Measurements from ENCODE around the gene INTS6. TPM values are rescaled to one million over a fixed set of nuclear protein-coding genes. Genes with fewer than 3 reads are reported as not detected.

Gene INTS6
- total RNA-seq, 1 donor from 2014 or later = 23.1 TPM

DNA sequence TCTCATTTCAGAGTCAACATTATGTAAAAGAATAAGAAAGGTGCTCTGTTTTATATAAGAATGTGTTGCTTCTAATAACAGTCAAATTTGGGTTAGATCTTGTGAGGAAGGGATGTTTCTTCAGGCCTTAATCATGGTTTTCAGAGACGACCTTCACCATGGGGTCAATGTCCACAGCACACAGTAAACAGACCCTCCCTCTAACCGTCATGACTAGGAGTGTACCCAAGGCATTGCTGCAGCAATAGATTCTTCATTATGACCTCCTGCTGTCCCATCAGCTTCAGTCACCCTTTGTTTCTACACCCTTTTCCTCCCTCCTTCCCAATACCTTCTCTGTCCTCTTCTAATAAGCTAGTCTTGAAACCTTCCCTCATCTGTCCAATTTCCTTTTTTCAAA lies 97.6 kb downstream of the INTS6 start:
- intact Hi-C loops (cut with micrococcal nuclease) = no loop called here
- DNase-seq = no peak

GRCh38 chr13:51349016-51349415 lies 103.8 kb downstream of the INTS6 start:
- Histone ChIP-seq H3K9me3 (replicated peaks) (no peaks in the 10 kb centered on the region), H3K27ac (replicated peaks) (no peak overlapping the region), H3K36me3 (no peaks in the 10 kb centered on the region), H3K4me1 (peaks cover 8% of the 10 kb centered on the region), H3K4me3 (no peak overlapping the region), H3K27me3 (ENCODE audit: low read depth) (no peaks in the 10 kb centered on the region)
- TF ChIP-seq, protein P1, sequence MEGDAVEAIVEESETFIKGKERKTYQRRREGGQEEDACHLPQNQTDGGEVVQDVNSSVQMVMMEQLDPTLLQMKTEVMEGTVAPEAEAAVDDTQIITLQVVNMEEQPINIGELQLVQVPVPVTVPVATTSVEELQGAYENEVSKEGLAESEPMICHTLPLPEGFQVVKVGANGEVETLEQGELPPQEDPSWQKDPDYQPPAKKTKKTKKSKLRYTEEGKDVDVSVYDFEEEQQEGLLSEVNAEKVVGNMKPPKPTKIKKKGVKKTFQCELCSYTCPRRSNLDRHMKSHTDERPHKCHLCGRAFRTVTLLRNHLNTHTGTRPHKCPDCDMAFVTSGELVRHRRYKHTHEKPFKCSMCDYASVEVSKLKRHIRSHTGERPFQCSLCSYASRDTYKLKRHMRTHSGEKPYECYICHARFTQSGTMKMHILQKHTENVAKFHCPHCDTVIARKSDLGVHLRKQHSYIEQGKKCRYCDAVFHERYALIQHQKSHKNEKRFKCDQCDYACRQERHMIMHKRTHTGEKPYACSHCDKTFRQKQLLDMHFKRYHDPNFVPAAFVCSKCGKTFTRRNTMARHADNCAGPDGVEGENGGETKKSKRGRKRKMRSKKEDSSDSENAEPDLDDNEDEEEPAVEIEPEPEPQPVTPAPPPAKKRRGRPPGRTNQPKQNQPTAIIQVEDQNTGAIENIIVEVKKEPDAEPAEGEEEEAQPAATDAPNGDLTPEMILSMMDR (IDR thresholded peaks at IDR 0.05; ENCODE audit: borderline replicate concordance) = no peak
- intact Hi-C loops (cut with micrococcal nuclease) = no loop called here
- DNase-seq = no peak

More for the DNA sequence above, 97.6 kb downstream of the INTS6 start:
- TF ChIP-seq, protein P1 (IDR thresholded peaks at IDR 0.05; ENCODE audit: borderline replicate concordance) = no peak
- H3K4me1 ChIP-seq = no peaks in the 10 kb centered on the region
- H3K9me3 ChIP-seq (replicated peaks) = no peaks in the 10 kb centered on the region
- no peak overlapping the region for H3K27ac ChIP-seq (replicated peaks)
- no peaks in the 10 kb centered on the region for H3K27me3 ChIP-seq (ENCODE audit: low read depth)
- no peaks in the 10 kb centered on the region for H3K36me3 ChIP-seq
- no peak overlapping the region for H3K4me3 ChIP-seq

DNA sequence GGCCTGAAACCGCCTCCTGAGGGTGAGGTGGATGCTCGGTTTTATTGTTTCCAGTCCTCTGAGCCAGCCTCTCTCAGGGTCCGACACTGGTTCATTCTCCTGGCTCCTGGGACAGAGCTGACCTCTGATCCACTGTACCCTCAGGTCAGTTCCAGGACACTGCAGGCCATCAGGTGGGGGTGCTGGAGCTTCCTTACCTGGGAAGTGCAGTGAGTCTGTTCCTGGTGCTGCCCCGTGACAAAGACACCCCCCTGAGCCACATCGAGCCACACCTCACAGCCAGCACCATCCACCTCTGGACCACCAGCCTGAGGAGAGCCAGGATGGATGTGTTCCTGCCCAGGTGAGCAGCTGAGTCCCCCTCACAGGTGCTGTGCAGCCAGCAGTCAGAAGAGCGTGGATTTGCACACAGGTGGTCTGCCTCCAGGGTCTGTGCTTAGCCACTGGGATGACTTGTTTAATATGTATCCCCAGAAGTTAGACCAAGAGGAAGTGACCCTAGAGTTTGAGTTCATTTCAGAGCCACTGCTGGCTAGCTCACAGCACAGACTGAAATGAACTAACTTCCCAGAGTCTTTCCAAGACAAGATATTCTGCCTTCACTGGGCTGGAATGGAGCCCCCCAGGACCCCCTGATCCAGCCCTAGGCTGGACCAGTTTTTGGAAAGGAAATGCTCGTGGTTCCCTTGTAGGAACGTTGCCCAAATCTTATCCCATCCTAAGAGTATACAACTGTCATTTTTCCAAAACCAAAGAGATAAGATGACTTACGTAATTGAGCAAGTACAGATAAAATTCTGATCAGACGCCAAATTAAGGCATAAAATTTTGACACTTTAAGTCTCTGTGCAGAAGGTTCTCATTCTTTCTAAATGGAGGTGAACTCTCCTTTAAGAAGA lies 104.5 kb downstream of the INTS6 start:
- Histone ChIP-seq H3K27ac (replicated peaks) (no peak overlapping the region), H3K27me3 (ENCODE audit: low read depth) (no peaks in the 10 kb centered on the region), H3K9me3 (replicated peaks) (no peaks in the 10 kb centered on the region), H3K4me3 (no peak overlapping the region), H3K36me3 (no peaks in the 10 kb centered on the region), H3K4me1 (peaks cover 8% of the 10 kb centered on the region)
- DNase-seq = no peak
- intact Hi-C loops (cut with micrococcal nuclease) = no loop called here
- TF ChIP-seq, protein P1 (IDR thresholded peaks at IDR 0.05; ENCODE audit: borderline replicate concordance) = no peak

DNA sequence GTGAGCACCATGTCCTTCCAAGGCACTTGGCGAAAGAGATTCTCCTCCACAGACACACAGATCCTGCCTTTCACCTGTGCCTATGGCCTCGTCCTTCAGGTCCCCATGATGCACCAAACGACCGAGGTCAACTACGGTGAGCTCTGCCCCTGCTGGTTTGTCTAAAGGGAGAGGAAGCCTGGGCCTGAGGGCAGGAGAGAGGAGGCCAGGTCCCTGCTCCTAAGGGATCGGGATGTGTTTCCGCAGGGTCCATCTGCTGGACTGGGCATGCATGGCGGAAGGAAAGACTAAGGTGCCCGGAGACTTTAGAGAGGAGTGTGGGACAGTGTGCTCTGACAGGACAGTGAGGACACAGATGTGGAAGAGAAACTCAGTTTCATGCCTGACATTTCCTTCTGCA lies 105.7 kb downstream of the INTS6 start:
- Histone ChIP-seq H3K9me3 (replicated peaks) (no peaks in the 10 kb centered on the region), H3K27me3 (ENCODE audit: low read depth) (no peaks in the 10 kb centered on the region), H3K36me3 (no peaks in the 10 kb centered on the region), H3K4me1 (peaks cover 8% of the 10 kb centered on the region), H3K27ac (replicated peaks) (no peak overlapping the region), H3K4me3 (no peak overlapping the region)
- intact Hi-C loops (cut with micrococcal nuclease) = no loop called here
- TF ChIP-seq, protein P1 (IDR thresholded peaks at IDR 0.05; ENCODE audit: borderline replicate concordance) = no peak
- DNase-seq = no peak

- no peaks in the 10 kb centered on the region for H3K36me3 ChIP-seq
- TF ChIP-seq, protein P1 (IDR thresholded peaks at IDR 0.05; ENCODE audit: borderline replicate concordance) = no peak
- no peak overlapping the region for H3K4me3 ChIP-seq
- no peak for DNase-seq
- no peaks in the 10 kb centered on the region for H3K27me3 ChIP-seq (ENCODE audit: low read depth)
- intact Hi-C loops (cut with micrococcal nuclease) = no loop called here
- H3K9me3 ChIP-seq (replicated peaks) = no peaks in the 10 kb centered on the region
- H3K4me1 ChIP-seq = peaks cover 8% of the 10 kb centered on the region
- H3K27ac ChIP-seq (replicated peaks) = no peak overlapping the region
Measured at GRCh38 chr13:51346397-51346796, 106.4 kb downstream of the INTS6 start.
